GM12875 (cell line): ENCODE data around the gene QTRT2.

ENCODE experiments used
- H3K4me3 ChIP-seq: one replicate; pipeline ENCODE4 v1.5.1; 2011; ENCODE audit warnings: low read depth, low read length, control low read depth
- CTCF ChIP-seq: IDR thresholded peaks from 2 replicates; pipeline ENCODE4 v1.5.1; 2011; ENCODE audit warnings: low read depth, mild to moderate bottlenecking, control low read depth, inconsistent platforms, low read length, moderate library complexity, borderline replicate concordance; ENCODE audit not compliant: insufficient read depth

The QTRT2 gene

DNA sequence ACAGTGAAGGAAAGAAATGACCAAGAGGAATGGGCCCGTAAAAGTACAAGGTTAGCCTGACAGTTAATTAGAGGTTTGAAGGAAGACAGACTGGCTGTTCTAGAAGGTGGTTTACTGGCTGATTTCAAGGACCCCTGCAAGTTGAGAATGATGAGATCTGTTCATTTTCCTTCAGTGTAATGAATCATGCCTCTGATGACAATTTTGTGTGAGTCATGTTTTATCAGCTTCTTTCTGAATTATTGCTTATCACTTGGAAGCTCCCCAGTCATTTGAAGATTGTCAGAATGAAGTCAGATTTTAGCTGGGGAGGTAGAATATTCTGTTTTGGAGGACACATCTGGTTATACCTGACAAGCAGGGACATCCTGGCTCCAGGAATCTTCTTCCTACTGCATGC, 71.7 kb downstream of the QTRT2 start:
- no peak for TF ChIP-seq CTCF
- no peak overlapping the region for H3K4me3 ChIP-seq

GRCh38 chr3:114128826-114129225, 72.3 kb downstream of the QTRT2 start:
- no peak for TF ChIP-seq CTCF
- H3K4me3 ChIP-seq: no peak overlapping the region

- TF ChIP-seq CTCF: no peak
- H3K4me3 ChIP-seq: no peak overlapping the region
Observed at GRCh38 chr3:114132500-114132899, 76.0 kb downstream of the QTRT2 start.

DNA sequence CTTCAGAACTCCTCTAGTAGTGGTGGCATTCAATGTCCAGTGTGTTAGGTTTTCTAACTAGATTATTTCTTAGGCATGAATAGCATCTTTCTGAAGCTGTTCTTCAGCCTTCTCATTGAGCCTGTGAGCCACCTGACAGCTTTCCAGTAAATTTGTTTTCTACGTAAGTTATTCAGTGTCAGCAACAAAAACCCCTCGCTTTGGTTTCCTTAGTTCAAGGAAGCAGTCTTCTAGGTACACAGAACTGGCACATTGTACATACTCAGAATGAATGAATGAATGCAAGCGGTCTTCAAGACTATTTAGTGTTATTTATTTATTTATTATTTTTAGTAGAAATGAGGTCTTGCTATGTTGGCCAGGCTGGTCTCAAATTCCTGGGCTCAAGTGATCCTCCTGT, 77.4 kb downstream of the QTRT2 start:
- TF ChIP-seq CTCF: no peak

More for the DNA sequence above, 77.4 kb downstream of the QTRT2 start:
- H3K4me3 ChIP-seq: no peak overlapping the region
